NB4 (cell line): ENCODE measurements around the gene SLC47A2.

Experiments used
- DNase-seq: peaks from one replicate; pipeline ENCODE4 v3.0.0; 2010; ENCODE audit warnings: low read depth
- H3K4me3 ChIP-seq: one replicate; pipeline ENCODE4 v1.5.1; 2011; ENCODE audit warnings: mild to moderate bottlenecking, low read depth, low read length, moderate library complexity
- MYC ChIP-seq: IDR thresholded peaks from 2 replicates; pipeline ENCODE4 v1.6.1; 2011; ENCODE audit warnings: low read depth, low read length
- POLR2A ChIP-seq: IDR thresholded peaks from 2 replicates; pipeline ENCODE4 v1.6.1; 2011; ENCODE audit warnings: mild to moderate bottlenecking; ENCODE audit not compliant: insufficient read length; ENCODE audit errors: extremely low read depth
- TF ChIP-seq, protein P1 (sequence below): IDR thresholded peaks from one replicate; pipeline ENCODE4 v1.5.1; 2012; ENCODE audit warnings: low read depth, low read length
- TF ChIP-seq, protein P2 (sequence below): IDR thresholded peaks from 2 replicates; pipeline ENCODE4 v1.6.1; 2011; ENCODE audit warnings: low read depth, low read length

The SLC47A2 gene

DNA sequence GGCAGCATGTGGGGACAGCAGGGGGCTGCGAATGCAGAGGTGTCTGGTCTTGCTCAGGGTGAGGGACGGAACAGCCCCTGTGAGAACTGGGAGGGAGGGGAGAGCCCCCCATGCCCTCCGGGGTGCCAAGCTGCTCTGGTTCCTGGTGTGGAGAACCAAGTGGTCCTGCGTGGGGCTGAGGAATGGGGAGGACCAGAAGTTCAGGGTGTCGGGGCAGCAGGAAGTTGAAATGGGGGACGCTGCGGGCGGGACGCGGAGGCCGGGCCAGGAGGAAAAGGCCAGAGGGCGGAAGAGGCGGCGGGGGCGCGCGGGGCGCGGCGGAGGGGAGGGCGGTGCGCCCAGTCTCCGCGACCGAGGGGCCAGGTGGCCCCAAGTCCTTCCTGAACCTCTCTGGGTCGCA is 28.1 kb upstream of the SLC47A2 start:
- peak overlapping the region; percentile 38 for H3K4me3 ChIP-seq
- TF ChIP-seq, protein P1, sequence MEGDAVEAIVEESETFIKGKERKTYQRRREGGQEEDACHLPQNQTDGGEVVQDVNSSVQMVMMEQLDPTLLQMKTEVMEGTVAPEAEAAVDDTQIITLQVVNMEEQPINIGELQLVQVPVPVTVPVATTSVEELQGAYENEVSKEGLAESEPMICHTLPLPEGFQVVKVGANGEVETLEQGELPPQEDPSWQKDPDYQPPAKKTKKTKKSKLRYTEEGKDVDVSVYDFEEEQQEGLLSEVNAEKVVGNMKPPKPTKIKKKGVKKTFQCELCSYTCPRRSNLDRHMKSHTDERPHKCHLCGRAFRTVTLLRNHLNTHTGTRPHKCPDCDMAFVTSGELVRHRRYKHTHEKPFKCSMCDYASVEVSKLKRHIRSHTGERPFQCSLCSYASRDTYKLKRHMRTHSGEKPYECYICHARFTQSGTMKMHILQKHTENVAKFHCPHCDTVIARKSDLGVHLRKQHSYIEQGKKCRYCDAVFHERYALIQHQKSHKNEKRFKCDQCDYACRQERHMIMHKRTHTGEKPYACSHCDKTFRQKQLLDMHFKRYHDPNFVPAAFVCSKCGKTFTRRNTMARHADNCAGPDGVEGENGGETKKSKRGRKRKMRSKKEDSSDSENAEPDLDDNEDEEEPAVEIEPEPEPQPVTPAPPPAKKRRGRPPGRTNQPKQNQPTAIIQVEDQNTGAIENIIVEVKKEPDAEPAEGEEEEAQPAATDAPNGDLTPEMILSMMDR = no peak
- TF ChIP-seq, protein P2, sequence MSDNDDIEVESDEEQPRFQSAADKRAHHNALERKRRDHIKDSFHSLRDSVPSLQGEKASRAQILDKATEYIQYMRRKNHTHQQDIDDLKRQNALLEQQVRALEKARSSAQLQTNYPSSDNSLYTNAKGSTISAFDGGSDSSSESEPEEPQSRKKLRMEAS = no peak
- TF ChIP-seq POLR2A = no peak
- no peak for TF ChIP-seq MYC
- DNase-seq = peak; percentile 58

DNA sequence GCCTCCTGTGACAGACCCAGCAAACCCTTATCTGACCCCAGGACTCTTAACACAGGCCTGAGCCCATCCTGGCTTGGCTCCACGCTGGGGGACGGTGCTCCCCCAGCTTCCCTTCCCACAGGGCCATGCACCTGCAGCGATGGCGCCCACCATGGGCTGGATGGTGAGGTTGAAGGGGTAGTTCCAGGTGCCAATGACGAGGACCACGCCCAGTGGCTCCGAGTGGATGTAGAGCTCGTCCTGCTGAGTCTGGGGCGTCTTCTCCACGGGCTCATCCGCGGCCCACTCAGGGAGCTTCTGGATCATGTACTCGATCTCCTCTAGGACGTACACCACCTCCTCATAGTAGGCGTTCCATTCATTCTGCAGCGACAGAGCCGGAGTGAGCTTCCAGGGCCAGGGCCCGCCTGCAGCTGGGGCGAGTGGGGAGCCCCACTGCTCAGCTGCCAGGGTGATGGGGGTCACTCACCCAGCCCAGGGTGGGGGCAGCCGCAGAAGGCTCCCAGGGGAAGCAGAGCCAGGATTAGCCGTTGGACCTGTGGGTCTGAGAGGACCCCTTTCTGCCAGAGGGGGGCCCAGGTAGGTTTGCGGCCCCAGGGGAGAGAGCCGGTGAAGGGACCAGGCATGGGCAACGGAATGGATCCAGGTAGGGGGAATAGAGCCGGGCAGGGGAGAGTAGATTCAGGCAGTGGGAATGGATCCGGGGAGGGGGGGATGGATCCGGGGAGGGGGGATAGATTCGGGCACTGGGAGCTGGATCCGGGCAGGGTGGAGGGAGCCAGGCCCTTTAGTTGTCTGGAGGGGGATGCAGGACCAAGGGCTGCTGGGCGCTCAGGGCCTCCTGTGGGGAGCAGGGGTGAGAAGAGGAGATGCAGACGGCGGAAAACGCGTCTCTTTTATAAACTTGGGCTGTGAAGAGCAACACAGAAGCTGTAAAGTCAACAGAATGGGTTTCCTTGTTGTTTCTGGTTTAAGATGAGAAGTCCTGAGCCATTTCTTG is 27.0 kb upstream of the SLC47A2 start:
- no peak overlapping the region for H3K4me3 ChIP-seq
- TF ChIP-seq POLR2A (no peak), MYC (no peak)
- TF ChIP-seq, protein P1 = no peak
- TF ChIP-seq, protein P2 = no peak
- no peak for DNase-seq

DNA sequence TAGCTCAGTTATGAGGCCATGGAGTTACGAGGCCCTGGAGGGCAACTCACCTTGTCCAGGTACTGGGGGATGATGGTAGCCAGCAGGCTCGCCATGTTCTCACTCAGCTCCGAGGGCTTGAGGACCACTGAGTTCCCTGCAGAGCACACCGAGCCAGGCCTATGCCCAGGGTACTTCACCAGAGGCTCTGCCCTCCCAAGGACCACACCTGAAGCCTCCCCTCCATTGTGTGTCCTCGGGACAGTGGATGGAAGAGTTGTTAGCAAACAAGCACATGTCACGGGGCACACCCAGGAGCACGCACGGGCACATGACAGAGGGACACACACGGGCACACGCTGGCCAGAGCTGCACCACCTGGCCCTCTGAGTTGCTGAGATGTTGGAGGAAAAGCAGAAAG is 26.1 kb upstream of the SLC47A2 start:
- no peak for DNase-seq
- TF ChIP-seq MYC = no peak
- no peak overlapping the region for H3K4me3 ChIP-seq

DNA sequence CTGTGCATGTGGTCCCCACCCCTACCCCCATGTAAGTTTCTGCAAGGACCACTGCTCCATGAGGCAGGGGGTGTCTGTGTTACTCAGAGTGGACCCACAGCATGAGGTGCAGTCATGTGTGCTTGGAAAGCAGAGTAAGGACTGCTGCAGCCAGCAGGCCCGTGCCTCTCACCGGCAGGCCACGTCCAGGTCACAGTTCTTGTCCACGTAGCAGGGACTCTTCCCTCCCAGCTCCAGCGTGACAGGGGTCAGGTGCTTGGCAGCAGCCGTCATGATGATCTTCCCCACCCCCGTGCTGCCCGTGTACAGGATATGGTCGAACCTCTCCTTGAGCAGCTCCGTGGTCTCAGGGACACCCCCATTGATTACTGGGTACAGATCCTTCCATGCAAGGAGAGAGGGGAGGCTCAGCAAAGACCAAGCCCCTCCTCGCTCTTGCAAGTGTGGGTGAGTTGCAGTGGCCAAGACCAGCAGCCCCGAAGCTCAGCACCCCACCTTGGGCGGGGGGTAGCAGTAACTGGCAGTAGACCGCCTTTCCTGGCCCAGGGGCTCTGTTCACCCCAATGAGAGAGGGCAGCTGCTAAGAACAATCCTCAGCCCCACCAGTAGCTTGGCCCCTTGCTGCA is 25.6 kb upstream of the SLC47A2 start:
- TF ChIP-seq, protein P1 = no peak
- TF ChIP-seq, protein P2 = no peak
- no peak for TF ChIP-seq MYC
- TF ChIP-seq POLR2A = no peak
- H3K4me3 ChIP-seq = no peak overlapping the region
- no peak for DNase-seq

DNA sequence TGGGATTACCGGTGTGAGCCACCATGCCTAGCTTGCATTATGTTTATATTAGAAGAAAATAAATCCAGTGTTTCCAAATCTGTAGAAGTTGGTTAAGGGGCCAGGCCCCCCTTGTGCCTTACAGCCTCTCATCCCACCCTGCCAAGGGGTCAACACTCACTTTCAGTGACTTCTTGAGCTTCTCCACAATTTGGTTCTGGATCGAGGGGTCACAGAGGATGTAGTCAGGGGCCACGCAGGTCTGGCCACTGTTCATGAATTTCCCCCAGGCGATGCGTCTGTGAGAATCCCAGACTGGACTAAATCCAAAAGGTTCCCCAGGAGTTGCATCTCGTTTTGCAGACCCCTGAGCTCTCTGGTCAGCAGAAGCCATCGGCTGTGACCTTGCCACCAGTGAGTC is 24.5 kb upstream of the SLC47A2 start:
- TF ChIP-seq, protein P1 = no peak
- TF ChIP-seq, protein P2 = no peak
- TF ChIP-seq MYC = no peak
- TF ChIP-seq POLR2A = no peak
- H3K4me3 ChIP-seq = no peak overlapping the region
- no peak for DNase-seq
